A549 (cell line): ENCODE measurements around the gene SIRT2. TPM values are rescaled to one million over a fixed set of nuclear protein-coding genes. Genes with fewer than 3 reads are reported as not detected.

Experiments
- ATAC-seq, 2 experiments: fragments of 200-7000 bp in 1 of 2; fragments of >200 bp in 1 of 2; cut with Nextera tagmentation in 1 of 2; cut with Tn5 transposase in 1 of 2; 3 replicates each; pipeline versions ENCODE4 v1.8.0 to v1.9.1; 2018 to 2020; ENCODE audit warnings: mild to moderate bottlenecking in 1 of 2, moderate library complexity in 1 of 2
- CTCF ChIA-PET: fragments of 300-600 bp; sonication (Branson Sonifier 250); formaldehyde crosslinking; extraction: SDS; loops from one replicate; lab custom pipeline; 2021; ENCODE audit warnings: antibody characterized with exemption, inconsistent platforms; lab: Yijun Ruan, JAX
- POLR2A ChIA-PET: fragments of 350-600 bp; formaldehyde crosslinking; extraction: SDS; loops from one replicate; lab custom pipeline; 2021; ENCODE audit warnings: antibody characterized with exemption, inconsistent platforms; lab: Yijun Ruan, JAX
- DNase-seq, 2 experiments: peaks; one replicate each; pipeline versions ENCODE4 v3.0.0 to v3.0.0-alpha.2; 2011 to 2016; ENCODE audit warnings: low read depth in 1 of 2, low spot score in 1 of 2
- FAIRE-seq: peaks from 2 replicates; lab custom pipeline; 2011; peaks lifted over from hg19 to GRCh38; lab: Jason Lieb, UNC
- H3K27ac ChIP-seq, 2 experiments: fragments of >200 bp; sonication (Bioruptor Twin); formaldehyde crosslinking; 3 replicates each; pipeline ENCODE4 v1.5.1; 2016 to 2017
- H3K4me1 ChIP-seq: fragments of >200 bp; sonication (Bioruptor Twin); formaldehyde crosslinking; 3 replicates; pipeline ENCODE4 v1.6.1; 2016
- H3K4me2 ChIP-seq: fragments of >200 bp; sonication (Bioruptor Twin); formaldehyde crosslinking; 3 replicates; pipeline ENCODE4 v1.6.1; 2016
- H3K4me3 ChIP-seq: fragments of >200 bp; sonication (Bioruptor Twin); formaldehyde crosslinking; 3 replicates; pipeline ENCODE4 v1.5.1; 2016
- H3K9me3 ChIP-seq: fragments of >200 bp; sonication (Bioruptor Twin); formaldehyde crosslinking; 3 replicates; pipeline ENCODE4 v1.6.1; 2016
- ATOH8 ChIP-seq: fragments of 250-450 bp; sonication (Bioruptor Pico); IDR thresholded peaks from 2 replicates; pipeline ENCODE4 v1.5.0; 2020; ENCODE audit warnings: low read depth, mild to moderate bottlenecking, moderate library complexity
- BCL3 ChIP-seq: fragments of >200 bp; sonication (Bioruptor Twin); formaldehyde crosslinking; IDR thresholded peaks from 3 replicates; pipeline ENCODE4 v1.6.1; 2016
- CBX2 ChIP-seq: fragments of 200-600 bp; sonication (generic); IDR thresholded peaks from 2 replicates; pipeline ENCODE4 v1.6.1; 2016; ENCODE audit warnings: low read depth, mild to moderate bottlenecking, borderline replicate concordance
- CEBPB ChIP-seq, 2 experiments: fragments of >200 bp in 1 of 2; sonication (Bioruptor Twin) in 1 of 2; formaldehyde crosslinking in 1 of 2; IDR thresholded peaks; 2 replicates each; pipeline ENCODE4 v1.6.1; 2012 to 2016
- CTCF ChIP-seq: fragments of >200 bp; sonication (Bioruptor Twin); formaldehyde crosslinking; IDR thresholded peaks from 3 replicates; pipeline ENCODE4 v1.5.1; 2016
- EHF ChIP-seq: fragments of 250-450 bp; sonication (Bioruptor Pico); IDR thresholded peaks from 2 replicates; pipeline ENCODE4 v1.5.0; 2020; ENCODE audit warnings: mild to moderate bottlenecking
- ELK1 ChIP-seq: fragments of 150-350 bp; IDR thresholded peaks from 2 replicates; pipeline ENCODE4 v1.6.1; 2014; ENCODE audit warnings: low read depth, mild to moderate bottlenecking, low read length
- EP300 ChIP-seq, 2 experiments: fragments of >200 bp; sonication (Bioruptor Twin); formaldehyde crosslinking; IDR thresholded peaks; 2 replicates in 1 of 2; 3 replicates in 1 of 2; pipeline ENCODE4 v1.6.1; 2016 to 2017
- ESRRA ChIP-seq: fragments of 150-350 bp; IDR thresholded peaks from 2 replicates; pipeline ENCODE4 v1.6.1; 2014; ENCODE audit warnings: mild to moderate bottlenecking, low read length, borderline replicate concordance
- FOSB ChIP-seq: fragments of 250-450 bp; sonication (Bioruptor Pico); IDR thresholded peaks from 2 replicates; pipeline ENCODE4 v1.5.0; 2020; ENCODE audit warnings: mild to moderate bottlenecking, moderate library complexity
- FOSL2 ChIP-seq, 2 experiments: fragments of 450-650 bp in 1 of 2; fragments of >200 bp in 1 of 2; sonication (Bioruptor Twin) in 1 of 2; formaldehyde crosslinking; IDR thresholded peaks; 2 replicates each; pipeline versions ENCODE4 v1.5.0 to v1.6.1; 2016 to 2020; ENCODE audit warnings: mild to moderate bottlenecking in 1 of 2, moderate library complexity in 1 of 2
- GATA3 ChIP-seq: IDR thresholded peaks from 2 replicates; pipeline ENCODE4 v1.6.1; 2012; ENCODE audit warnings: borderline replicate concordance
- HMGXB4 ChIP-seq: fragments of 250-450 bp; sonication (Bioruptor Pico); IDR thresholded peaks from 2 replicates; pipeline ENCODE4 v1.5.0; 2021; ENCODE audit warnings: mild to moderate bottlenecking, moderate library complexity, borderline replicate concordance
- KDM1A ChIP-seq: fragments of 200-600 bp; sonication (generic); IDR thresholded peaks from 2 replicates; pipeline ENCODE4 v1.6.1; 2016; ENCODE audit warnings: low read depth, mild to moderate bottlenecking
- KDM5A ChIP-seq: fragments of 200-600 bp; sonication (generic); IDR thresholded peaks from 2 replicates; pipeline ENCODE4 v1.6.1; 2016; ENCODE audit warnings: antibody characterized with exemption, mild to moderate bottlenecking
- MAX ChIP-seq: IDR thresholded peaks from 2 replicates; pipeline ENCODE4 v1.6.1; 2012
- MAZ ChIP-seq: fragments of 150-350 bp; IDR thresholded peaks from 2 replicates; pipeline ENCODE4 v1.6.1; 2014; ENCODE audit warnings: antibody characterized with exemption, low read depth, low read length, borderline replicate concordance
- NR3C1 ChIP-seq: fragments of >200 bp; sonication (Bioruptor Twin); formaldehyde crosslinking; IDR thresholded peaks from 3 replicates; pipeline ENCODE4 v1.6.1; 2017
- PBX3 ChIP-seq: IDR thresholded peaks from 2 replicates; pipeline ENCODE4 v1.6.1; 2012
- PHF8 ChIP-seq: fragments of 200-600 bp; sonication (generic); IDR thresholded peaks from 2 replicates; pipeline ENCODE4 v1.6.1; 2016; ENCODE audit warnings: low read depth, mild to moderate bottlenecking, antibody characterized with exemption, moderate library complexity, borderline replicate concordance
- POLR2AphosphoS2 ChIP-seq: conservative IDR thresholded peaks from 2 replicates; pipeline ENCODE4 v1.6.1; 2012; ENCODE audit warnings: low read length, improper control_type of control experiment, inconsistent platforms
- RCOR1 ChIP-seq: fragments of 150-350 bp; IDR thresholded peaks from 2 replicates; pipeline ENCODE4 v1.6.1; 2014; ENCODE audit warnings: antibody characterized with exemption, low read length, low read depth
- RFX5 ChIP-seq: fragments of 450-650 bp; IDR thresholded peaks from 2 replicates; pipeline ENCODE4 v1.7.1; 2014; ENCODE audit warnings: antibody characterized with exemption, mild to moderate bottlenecking, moderate library complexity
- RNF2 ChIP-seq: fragments of 200-600 bp; sonication (generic); IDR thresholded peaks from 2 replicates; pipeline ENCODE4 v1.6.1; 2016; ENCODE audit warnings: low read depth, mild to moderate bottlenecking, antibody characterized with exemption, moderate library complexity, borderline replicate concordance
- SMC3 ChIP-seq: fragments of >200 bp; sonication (Bioruptor Twin); formaldehyde crosslinking; IDR thresholded peaks from 3 replicates; pipeline ENCODE4 v1.6.1; 2018; ENCODE audit warnings: inconsistent platforms
- SREBF2 ChIP-seq: fragments of 450-650 bp; IDR thresholded peaks from 2 replicates; pipeline ENCODE4 v1.6.1; 2014; ENCODE audit warnings: mild to moderate bottlenecking, moderate library complexity
- USF2 ChIP-seq: fragments of 450-650 bp; IDR thresholded peaks from 2 replicates; pipeline ENCODE4 v1.6.1; 2014; ENCODE audit warnings: antibody characterized with exemption
- ZFP36 ChIP-seq: fragments of 450-650 bp; IDR thresholded peaks from 2 replicates; pipeline ENCODE4 v1.6.1; 2014; ENCODE audit warnings: borderline replicate concordance; ENCODE audit not compliant: partially characterized antibody
- ZSCAN20 ChIP-seq: fragments of 250-450 bp; sonication (Bioruptor Pico); IDR thresholded peaks from 2 replicates; pipeline ENCODE4 v1.8.0; 2022; ENCODE audit warnings: mild to moderate bottlenecking, moderate library complexity
- WGBS: methylation state at CpG from one replicate; pipeline ENCODE4 v1.1.6; 2017; ENCODE audit errors: missing lambda C conversion rate; 5-methylcytosine and 5-hydroxymethylcytosine counted together
- polyA plus RNA-seq, 4 experiments: library from polyadenylated mRNA; depleted of rRNA in 3 of 4; stranded (reverse); fragments of >200 nt; fragmentation: RNase III in 1 of 4; extraction: RNeasy Plus Mini Kit Qiagen cat#74134 plus additional on column Dnase treatment in 1 of 4; gene quantifications; 2 replicates in 3 of 4; 3 replicates in 1 of 4; pipeline ENCODE4 v1.2.3, GENCODE V29; 2011 to 2017

Gene SIRT2
- polyA plus RNA-seq, 2 of the 4 experiments (the other 2 are of a cell fraction) = 28.6 to 30.4 TPM

- 2% methylated on average over 51 of the region's 76 CpGs for WGBS
- CTCF ChIA-PET = interaction anchor here (0.6 to 4.3 kb wide), 20 partner anchors 8 to 615 kb away, joined by 3 to 21 read pairs (median 3); partner anchors contain the start of genes ECH1, MRPS12 and SARS2
- H3K4me2 ChIP-seq = peak overlapping the region; percentile 85
- ATAC-seq (peak; percentile 11), FAIRE-seq (peak; percentile 92), DNase-seq (peak; percentile 99 to 100)
- POLR2A ChIA-PET = interaction anchor here (0.5 to 2.8 kb wide), 37 partner anchors 9 to 917 kb away, joined by 3 to 62 read pairs (median 4); partner anchors contain the start of genes ACTN4, ECH1, EIF3K and FBXO17
- no peaks in the 10 kb centered on the region for H3K9me3 ChIP-seq
- H3K27ac ChIP-seq = peak overlapping the region; percentile 93 to 96
- H3K4me1 ChIP-seq = peaks cover 49% of the 10 kb centered on the region
- peak overlapping the region; percentile 69 for H3K4me3 ChIP-seq
- TF ChIP-seq CTCF = no peak
- TF ChIP-seq ZSCAN20 (CRISPR knock-in tag) = no peak
- 0 out of 2 replicates have a peak, but pooled peaks have one; percentile 74 for TF ChIP-seq EHF
- TF ChIP-seq FOSB (CRISPR knock-in tag) = no peak
- TF ChIP-seq FOSL2 (IDR thresholded peaks at IDR 0.05) = no peak
- peak; percentile 37; the same call in 1 of the 2 replicates for TF ChIP-seq FOSL2 (CRISPR knock-in tag; IDR thresholded peaks at IDR 0.05)
- TF ChIP-seq GATA3 = 0 out of 2 replicates have a peak, but pooled peaks have one; percentile 29
- TF ChIP-seq MAZ = peak; percentile 95; the same call in 1 of the 2 replicates
- peak; percentile 84; the same call in 1 of the 2 replicates for TF ChIP-seq ATOH8 (CRISPR knock-in tag)
- no peak for TF ChIP-seq ESRRA
- TF ChIP-seq CEBPB (IDR thresholded peaks at IDR 0.05) = peak in 1 of 2 experiments; percentile 66; a peak in 1 of 4 replicates
- peak in 1 of 2 experiments; percentile 43; a peak in 1 of 5 replicates for TF ChIP-seq EP300 (IDR thresholded peaks at IDR 0.05)
- no peak; the same call in 1 of the 2 replicates for TF ChIP-seq RFX5
- no peak for TF ChIP-seq ELK1
- TF ChIP-seq PHF8 = peak; percentile 91
- TF ChIP-seq SMC3 = no peak; the same call in 2 of the 3 replicates
- no peak for TF ChIP-seq SREBF2
- peak; percentile 100 for TF ChIP-seq MAX
- peak; percentile 77 for TF ChIP-seq PBX3
- TF ChIP-seq RNF2 = no peak
- no peak; the same call in 2 of the 3 replicates for TF ChIP-seq BCL3
- TF ChIP-seq NR3C1 = no peak
- TF ChIP-seq CBX2 = no peak
- no peak for TF ChIP-seq ZFP36
- no peak for TF ChIP-seq KDM1A
- TF ChIP-seq POLR2AphosphoS2 = peak; percentile 96
- no peak for TF ChIP-seq RCOR1
- no peak for TF ChIP-seq HMGXB4 (CRISPR knock-in tag)
- TF ChIP-seq KDM5A = no peak
- peak; percentile 75 for TF ChIP-seq USF2
Observed at GRCh38 chr19:38849147-38849859, 50.1 kb downstream of the SIRT2 start.
